Kidney tubule cell (primary cell): ENCODE measurements around the gene METAP1.
"Not testable (repeated sequence)": the region's sequence is repeated elsewhere in the genome, so short reads cannot be mapped to it uniquely, and the experiment has no call there.

Experiments
- DNase-seq: peaks from one replicate; pipeline ENCODE4 v3.0.0-alpha.2; 2018; ENCODE audit warnings: low spot score

METAP1 gene

GRCh38 chr4:98995183-98996055, at the start of gene METAP1:
Gene METAP1 (plus strand): TSS chr4:98995721. CDS start chr4:98995754, 33 bp downstream.
- peak; percentile 98 for DNase-seq

- DNase-seq = no peak
These were observed 49.2 kb upstream of the METAP1 start for GRCh38 chr4:98946359-98946758.

GRCh38 chr4:98950925-98951324, 44.6 kb upstream of the METAP1 start:
- peak; percentile 39 for DNase-seq

GRCh38 chr4:98951710-98952109, 43.8 kb upstream of the METAP1 start:
- DNase-seq = no peak

GRCh38 chr4:98955229-98955628, 40.3 kb upstream of the METAP1 start:
- no peak for DNase-seq

- no peak for DNase-seq
These were observed 37.5 kb upstream of the METAP1 start for GRCh38 chr4:98958065-98958464.

- DNase-seq = no peak
These were observed 36.1 kb upstream of the METAP1 start for GRCh38 chr4:98959411-98959810.

- DNase-seq = no peak
These were observed 33.8 kb upstream of the METAP1 start for GRCh38 chr4:98961770-98962169.

- DNase-seq = no peak
These were observed 31.7 kb upstream of the METAP1 start for GRCh38 chr4:98963538-98964433.

GRCh38 chr4:98966926-98967325, 28.6 kb upstream of the METAP1 start:
- no peak for DNase-seq

- no peak for DNase-seq
These were observed 27.7 kb upstream of the METAP1 start for GRCh38 chr4:98967786-98968329.

GRCh38 chr4:98969878-98970785, 25.4 kb upstream of the METAP1 start:
- no peak for DNase-seq

GRCh38 chr4:98976716-98977115, 18.8 kb upstream of the METAP1 start:
- DNase-seq = no peak

GRCh38 chr4:98977557-98977956, 18.0 kb upstream of the METAP1 start:
- DNase-seq = no peak

GRCh38 chr4:98987720-98988119, 7.8 kb upstream of the METAP1 start:
- DNase-seq = no peak

GRCh38 chr4:98992835-98993234, 2.7 kb upstream of the METAP1 start:
- DNase-seq = not testable (repeated sequence)

- DNase-seq = no peak
These were observed 2.0 kb upstream of the METAP1 start for GRCh38 chr4:98993419-98994071.

GRCh38 chr4:98994474-98995182, 893 bp upstream of the METAP1 start:
- DNase-seq = peak; percentile 44

GRCh38 chr4:98996056-98996764, 689 bp downstream of the METAP1 start:
- DNase-seq = peak; percentile 67

GRCh38 chr4:98996765-98997068, 1.2 kb downstream of the METAP1 start:
- DNase-seq = no peak
